HG02938 (cell line): Measurements from ENCODE around the gene AKAP14.
"Not testable (repeated sequence)": the region's sequence is repeated elsewhere in the genome, so short reads cannot be mapped to it uniquely, and the experiment has no call there.

Experiments
- ATAC-seq: cut with Tn5 transposase; IDR thresholded peaks from one replicate; pipeline ENCODE4 v1.9.1; 2021; ENCODE audit warnings: mild to moderate bottlenecking, moderate library complexity; ENCODE audit not compliant: unreplicated experiment

Gene AKAP14

DNA sequence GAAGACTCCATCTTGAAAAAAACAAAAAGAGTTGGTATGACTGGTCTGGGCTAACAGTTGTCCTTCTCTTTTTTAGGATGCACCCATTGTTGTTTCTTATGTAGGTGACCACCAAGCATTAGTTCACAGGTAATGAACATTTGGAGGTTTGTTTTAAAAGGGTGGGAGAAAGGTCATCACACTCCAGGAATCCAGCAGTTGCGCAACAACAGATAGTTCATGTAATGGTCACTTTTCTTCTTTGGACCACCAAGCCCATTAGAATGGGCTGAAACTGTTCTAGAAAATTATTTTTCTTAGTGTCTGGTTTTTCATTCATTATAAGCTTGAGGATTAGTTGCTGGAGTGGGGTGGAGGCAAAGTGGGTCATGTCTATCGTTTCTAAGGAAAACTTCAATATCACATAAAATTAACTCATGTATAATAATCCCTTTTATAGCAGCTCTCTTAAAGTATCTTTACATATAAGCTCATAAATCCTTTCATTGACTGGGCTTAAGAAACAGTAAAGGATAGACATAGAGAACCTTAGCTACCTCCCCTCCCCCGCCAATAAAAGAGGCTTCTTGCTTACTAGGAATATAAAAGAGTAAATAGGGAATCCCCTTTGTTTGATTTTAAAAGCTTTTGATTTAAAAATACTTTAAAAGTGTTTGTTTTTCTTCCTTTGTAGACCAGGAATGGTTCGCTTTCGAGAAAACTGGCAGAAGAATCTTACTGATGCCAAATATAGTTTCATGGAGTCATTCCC lies 24.3 kb downstream of the AKAP14 start:
- ATAC-seq: no peak

DNA sequence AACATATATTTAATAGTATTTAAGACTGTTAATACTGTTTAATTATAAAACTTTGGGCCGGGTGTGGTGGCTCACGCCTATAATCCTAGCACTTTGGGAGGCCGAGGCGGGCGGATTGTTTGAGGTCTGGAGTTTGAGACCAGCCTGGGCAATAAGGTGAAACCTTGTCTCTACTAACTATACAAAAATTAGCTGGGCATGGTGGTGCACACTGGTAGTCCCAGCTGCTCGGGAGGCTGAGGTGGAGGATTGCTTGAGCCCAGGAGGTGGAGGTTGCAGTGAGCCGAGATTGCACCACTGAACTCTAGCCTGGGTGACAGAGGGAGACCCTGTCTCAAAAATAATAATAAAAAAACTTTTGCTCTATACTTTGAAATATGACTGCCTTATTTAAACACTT lies 26.7 kb downstream of the AKAP14 start:
- ATAC-seq: not testable (repeated sequence)

DNA sequence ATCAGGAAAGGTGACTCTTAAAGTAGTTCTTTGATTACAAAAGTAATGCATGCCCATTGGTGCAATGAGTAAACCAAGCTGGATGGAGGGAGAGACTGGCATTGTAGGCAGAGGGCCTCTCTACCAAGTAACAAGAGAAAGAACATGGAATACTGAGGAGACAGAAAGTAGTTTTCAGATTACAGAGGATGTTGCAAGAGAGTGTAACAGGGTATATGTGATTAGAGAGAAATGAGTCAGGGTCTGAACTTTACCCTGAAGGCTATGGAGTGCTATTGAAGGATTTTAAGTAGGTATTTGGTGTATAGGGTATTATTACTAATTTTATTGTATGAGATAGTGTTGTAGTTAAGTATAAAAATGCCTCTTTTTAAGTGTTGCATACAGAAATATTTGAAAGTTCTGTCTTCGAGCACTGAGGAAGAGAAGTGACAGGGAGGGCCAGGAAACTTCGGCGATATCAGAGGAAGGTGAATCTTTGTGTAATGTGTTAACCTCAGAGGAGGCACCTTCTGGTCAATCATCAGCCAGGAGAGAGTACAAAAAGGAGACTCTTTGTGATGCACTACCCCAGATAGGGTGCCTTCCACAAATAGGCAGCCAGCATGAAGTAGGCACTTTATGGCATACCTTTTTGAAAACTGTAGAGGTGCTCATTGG lies 39.7 kb downstream of the AKAP14 start:
- ATAC-seq: no peak

DNA sequence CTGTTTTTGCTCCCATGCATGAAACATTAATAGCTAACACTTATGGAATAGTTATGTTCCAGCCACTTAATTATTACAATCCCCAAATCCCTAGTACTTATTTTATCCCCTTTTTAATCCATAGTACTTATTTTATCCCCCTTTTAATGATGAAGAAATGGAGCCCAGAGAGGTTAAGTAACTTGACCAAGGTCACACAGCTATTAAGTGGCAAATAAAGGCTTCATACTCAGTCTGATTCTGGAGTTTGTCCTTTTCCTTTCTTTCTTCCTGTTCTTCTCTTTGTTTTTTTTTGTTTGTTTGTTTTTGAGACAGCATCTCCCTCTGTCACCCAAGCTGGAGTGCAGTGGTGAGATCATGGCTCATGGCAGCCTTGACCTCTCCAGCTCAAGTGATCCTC lies 45.6 kb downstream of the AKAP14 start:
- no peak for ATAC-seq

DNA sequence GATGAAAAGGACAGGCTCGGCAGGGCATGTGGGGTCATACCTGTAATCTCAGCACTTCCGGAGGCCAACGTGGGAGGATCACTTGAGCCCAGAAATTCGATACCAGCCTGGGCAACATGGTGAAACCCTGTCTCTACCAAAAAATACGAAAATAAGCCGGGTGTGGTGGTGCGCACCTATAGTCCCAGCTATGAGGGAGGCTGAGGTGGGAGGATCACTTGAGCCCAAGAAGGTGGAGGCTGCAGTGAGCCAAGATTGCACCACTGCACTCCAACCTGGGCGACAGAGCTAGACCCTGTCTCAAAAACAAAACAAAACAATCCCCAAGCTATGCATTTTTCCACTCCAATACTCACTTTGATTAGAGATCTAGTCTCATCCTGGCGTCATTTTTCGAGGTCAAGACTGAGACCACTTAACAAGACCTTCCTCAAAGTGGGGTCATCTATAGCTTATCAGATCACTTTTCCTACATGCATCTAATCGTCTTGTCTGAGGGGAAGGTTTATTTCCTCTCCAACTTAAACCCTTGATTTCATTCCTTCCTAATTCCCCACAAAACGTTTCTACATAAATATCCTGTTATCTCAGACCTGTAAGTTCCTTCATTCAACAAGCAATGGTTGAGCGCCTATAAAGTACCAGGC lies 46.6 kb downstream of the AKAP14 start:
- no peak for ATAC-seq

DNA sequence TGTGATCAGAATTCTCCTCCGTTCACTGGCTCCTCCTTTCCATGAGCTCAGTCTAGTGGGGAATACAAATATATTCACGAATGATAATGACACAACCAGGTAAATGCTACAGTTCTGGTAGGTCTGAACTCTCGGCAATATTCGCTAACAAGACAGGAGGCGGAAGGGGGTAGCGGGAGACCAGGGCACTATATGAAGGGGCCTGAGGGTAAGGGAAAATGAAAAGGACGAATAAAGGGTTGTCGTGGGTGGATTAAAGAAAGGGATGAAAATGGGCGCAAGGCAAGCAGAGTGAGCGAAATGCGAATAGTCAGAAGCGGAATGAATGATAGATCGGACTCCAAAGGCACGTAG lies 47.1 kb downstream of the AKAP14 start:
- ATAC-seq: peak; percentile 18

DNA sequence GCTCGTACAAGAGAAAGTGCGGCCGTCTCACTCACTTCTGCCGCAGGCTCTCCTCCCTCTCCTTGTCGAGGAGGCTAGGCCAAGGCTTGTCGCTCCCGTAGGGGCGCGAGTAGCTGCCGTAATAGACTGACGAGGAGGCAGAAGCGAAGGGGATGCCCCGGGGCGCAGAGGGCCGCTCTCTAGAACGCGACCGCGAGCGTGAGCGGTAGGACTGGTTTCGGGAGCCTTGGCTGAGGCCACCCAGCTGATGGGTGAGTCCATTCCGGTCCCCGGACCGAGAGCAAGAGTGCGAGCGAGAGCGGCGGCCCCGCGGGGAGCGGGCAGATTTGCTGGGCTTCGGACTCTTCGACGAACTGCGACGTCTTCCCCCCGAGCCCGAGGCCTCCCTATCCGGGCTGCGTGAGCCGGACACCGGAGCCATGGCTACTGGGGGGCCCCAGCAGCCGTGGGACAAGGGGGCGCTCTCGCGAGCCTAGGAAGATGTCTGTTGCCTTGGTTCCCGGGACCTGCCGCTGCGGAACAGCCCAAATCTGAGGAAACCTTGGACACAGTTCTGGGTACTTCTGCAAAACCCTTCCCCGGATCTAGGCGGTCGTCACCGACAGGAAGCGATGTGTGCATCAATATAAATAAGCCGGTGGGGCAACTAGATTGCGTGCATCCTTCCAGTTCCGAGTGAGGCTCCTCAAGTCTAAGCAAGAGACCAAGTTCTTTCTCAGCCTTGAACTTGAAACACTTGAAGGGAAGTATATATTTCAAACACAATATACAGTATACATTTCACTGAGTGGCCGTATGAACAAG lies 47.7 kb downstream of the AKAP14 start, which contains the start of gene NKAP:
Gene NKAP (minus strand): TSS at position 567 of the 804 bp plus-strand sequence. CDS start 146 bp downstream, at position 421.
- ATAC-seq: peak; percentile 82

DNA sequence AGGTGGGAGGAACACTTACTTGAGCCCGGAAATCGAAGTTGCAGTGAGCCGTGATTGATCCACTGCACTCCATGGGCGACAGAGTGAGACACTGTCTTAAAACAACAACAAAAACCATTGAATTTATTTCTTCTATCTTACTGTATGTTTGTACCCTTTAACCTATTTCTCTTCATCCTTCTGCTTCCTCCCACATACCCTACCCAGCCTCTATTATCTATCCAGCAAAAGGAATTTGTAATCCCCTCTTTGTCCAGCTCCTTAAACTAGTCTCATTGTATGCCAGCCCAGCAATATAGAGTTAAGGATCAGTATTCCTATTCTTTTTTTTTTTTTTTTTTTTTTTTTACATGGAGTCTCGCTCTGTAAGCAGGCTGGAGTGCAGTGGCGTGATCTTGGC lies 49.8 kb downstream of the AKAP14 start:
- ATAC-seq: no peak

DNA sequence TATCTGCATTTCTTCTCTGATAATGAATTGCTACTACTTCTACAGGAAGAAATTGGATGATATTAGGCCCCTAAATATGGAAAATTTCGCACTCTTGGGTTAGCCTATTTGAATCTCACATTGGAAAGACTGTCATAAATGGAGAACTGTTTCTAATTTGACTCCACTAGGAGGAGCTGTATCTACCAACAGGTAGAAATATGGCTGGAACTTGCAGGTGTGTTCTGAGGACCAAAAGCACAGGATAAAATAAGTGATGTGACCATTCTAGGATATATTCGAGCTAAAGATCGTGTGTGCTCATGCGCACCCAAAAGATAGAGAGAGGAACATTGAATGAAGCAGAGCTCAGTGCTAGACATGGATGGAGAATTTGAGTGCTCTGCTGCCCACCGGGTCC lies 52.7 kb downstream of the AKAP14 start:
- no peak for ATAC-seq

DNA sequence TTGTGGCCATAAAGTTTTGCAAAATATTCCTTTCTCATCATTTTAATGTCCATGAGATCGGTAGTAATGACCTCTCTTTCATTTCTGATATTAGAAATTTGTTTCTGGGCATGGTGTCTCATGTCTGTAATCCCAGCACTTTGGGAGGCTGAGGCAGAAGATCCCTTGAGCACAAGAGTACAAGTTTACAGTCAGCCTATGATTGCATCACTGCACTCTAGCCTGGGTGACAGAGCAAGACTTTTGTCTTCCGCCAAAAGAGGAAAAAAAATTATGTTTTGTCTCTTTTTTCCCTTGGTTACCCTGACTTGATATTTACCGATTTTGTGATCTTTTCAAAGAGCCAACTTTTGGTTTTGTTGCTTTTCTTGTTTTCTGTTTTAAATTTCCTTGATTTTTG lies 58.7 kb downstream of the AKAP14 start:
- no peak for ATAC-seq

DNA sequence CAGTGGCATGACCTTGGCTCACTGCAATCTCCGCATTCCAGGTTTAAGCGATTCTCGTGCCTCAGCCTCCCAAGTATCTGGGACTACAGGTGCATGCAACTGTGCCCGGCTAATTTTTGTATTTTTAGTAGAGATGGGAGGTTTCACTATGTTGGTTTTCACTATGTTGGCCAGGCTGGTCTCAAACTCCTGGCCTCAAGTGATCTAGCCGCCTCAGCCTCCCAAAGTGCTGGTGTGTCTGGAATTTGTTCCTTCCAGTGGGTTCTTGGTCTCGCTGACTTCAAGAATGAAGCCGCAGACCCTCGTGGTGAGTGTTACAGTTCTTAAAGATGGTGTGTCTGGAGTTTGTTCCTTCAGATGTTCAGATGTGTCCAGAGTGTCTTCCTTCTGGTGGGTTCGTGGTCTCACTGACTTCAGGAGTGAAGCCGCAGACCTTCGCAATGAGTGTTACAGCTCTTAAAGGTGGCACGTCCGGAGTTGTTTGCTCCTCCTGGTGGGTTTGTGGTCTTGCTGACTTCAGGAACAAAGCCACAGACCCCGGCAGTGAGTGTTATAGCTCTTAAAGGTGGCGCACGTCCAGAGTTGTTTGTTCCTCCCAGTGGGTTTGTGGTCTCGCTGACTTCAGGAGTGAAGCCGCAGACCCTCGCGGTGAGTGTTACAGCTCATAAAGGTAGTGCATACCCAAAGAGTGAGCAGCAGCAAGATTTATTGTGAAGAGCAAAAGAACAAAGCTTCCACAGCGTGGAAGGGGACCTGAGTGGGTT lies 60.3 kb downstream of the AKAP14 start:
- ATAC-seq: not testable (repeated sequence)

DNA sequence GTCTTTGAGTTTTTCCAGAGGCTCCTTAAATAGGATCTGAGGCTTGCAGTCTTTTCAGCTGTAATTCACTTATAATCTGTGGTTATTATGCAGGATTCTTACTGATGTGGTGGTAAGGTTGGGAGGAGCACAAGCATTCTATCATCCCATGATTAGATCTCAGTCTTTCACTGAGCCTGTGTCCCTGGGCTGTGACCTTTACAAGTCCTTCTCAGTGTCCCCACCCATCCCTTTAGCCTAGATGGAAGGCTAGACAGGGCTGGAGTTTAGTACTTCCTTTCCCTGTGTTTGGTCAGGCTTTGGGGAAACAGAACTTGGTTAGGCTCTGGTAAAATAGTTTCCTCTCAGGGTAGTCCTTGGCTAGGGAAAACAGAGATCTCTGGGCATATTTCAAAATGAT lies 64.9 kb downstream of the AKAP14 start:
- no peak for ATAC-seq

DNA sequence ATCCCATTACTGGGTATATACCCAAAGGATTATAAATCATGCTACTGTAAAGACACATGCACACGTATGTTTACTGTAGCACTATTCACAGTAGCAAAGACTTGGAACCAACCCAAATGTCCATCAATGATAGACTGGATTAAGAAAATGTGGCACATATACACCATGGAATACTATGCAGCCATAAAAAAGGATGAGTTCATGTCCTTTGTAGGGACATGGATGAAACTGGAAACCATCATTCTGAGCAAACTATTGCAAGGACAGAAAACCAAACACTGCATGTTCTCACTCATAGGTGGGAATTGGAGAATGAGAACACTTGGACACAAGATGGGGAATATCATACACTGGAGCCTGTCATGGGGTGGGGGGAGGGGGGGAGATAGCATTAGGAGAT lies 71.1 kb downstream of the AKAP14 start:
- ATAC-seq: not testable (repeated sequence)
